NCI-H748 treated with DMSO at 0.1 percent for 48 hours (cell line): Measurements from ENCODE around the gene HABP4.

Experiments
- DNase-seq: peaks from one replicate; lab custom pipeline; 2025; lab: John Stamatoyannopoulos, UW

The HABP4 gene

GRCh38 chr9:96476591-96476990 lies 26.6 kb downstream of the HABP4 start:
- no peak for DNase-seq

DNA sequence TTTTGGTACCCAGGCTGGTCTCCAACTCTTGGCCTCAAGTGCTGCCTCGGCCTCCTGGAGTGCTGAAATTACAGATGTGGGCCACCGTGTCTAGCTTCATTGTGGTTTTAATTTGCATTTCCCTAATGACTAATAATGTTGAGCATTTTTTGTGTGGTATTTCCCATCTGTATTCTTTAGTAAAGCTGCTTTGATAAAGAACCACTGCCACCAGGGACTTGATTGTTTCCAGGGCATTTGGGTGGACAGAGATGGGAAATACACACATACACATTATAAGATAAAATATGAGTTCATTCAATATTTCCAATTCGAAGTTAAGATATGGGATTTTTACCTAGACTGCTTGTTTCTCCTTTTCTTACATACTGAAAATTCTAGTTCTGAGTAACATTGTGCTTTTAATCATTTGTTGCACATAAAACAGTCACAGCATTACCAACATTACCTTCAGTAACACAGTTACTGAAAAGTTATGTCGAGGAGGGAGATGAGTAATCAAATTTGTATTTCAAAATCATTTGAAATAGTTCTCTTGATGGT lies 28.9 kb downstream of the HABP4 start:
- no peak for DNase-seq

- DNase-seq: no peak
Measured at GRCh38 chr9:96480736-96481135, 30.8 kb downstream of the HABP4 start.

DNA sequence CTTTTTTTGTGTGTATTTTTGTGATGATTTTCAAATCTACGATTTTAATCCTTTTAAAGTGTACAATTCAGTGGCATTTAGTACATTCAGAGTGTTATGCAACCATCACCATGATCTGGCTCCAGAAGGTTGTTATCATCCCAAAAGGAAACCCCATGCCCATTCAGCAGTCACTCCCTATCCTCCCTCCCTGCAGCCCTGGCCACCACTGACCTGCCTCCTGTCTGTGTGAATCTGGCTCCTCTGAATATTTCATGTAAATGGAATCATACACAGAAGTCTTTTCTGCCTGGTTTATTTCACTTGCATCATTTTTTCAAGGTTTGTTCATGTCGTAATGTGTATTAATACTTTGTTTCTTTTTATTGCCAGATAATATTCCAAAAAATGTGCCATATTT lies 32.5 kb downstream of the HABP4 start:
- DNase-seq: no peak

DNA sequence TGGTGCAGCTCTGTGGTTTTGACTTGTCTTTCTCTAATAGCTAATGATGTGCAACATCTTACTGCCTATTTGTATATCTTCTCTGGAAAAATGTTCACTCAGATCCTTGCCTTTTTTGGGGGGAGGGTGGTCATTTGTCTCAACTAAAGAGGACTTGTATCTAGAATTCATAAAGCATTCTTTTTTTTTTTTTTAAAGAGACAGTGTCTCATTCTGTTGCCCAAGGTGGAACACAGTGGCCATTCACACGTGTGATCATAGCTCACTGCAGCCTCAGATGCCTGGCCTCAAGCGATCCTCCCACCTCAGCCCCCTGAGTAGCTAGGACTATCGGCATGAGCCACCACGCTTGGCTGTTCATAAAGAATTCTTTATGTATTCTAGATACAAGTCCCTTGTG lies 33.2 kb downstream of the HABP4 start:
- no peak for DNase-seq

DNA sequence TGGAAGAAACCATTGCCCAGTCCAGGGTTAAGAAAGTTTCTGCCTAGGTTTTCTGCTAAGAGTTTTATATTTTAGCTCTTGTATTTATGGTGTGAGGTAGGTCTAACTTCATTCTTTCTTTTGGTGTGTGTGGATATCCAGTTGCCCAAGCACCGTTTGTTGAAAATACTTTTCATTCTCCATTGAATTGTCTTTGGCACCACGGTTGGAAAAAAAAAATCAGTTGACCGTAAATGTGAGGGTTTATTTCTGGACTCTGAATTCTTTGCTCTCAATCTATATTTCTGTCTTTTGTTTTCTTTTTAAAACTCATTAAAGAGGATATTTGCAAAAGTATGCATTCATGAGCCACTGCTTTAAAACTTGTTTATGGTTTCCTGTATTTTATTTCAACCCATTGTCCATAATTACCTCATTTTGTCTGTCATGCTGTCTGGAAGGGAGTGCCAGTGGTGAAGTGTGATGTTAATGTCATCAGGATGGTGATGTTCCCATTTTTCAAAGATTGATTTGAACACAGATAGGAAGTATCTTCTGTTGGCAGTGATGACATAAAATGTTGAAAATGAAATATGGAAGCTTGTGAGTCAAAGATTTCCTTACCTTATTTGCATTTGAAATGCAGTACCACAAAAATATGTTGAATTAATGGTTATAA lies 33.9 kb downstream of the HABP4 start:
- no peak for DNase-seq

DNA sequence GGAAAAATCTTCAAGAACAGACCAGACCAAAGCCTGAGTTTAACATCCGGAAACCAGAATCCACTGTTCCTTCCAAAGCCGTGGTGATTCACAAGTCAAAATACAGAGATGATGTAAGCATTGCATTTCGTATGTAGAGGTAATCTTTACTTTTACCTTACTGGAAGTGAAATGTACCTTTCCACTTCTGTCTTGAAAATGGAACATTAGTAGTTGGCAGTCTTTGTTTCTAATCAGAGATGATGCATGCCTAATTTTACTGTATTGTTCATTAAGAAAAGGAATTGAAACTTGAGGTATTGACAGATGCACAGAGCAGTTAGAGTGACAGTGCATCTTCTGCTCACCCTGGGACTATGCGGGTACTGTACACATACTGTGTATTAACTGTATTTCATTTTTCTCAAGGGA lies 34.6 kb downstream of the HABP4 start:
- no peak for DNase-seq

DNA sequence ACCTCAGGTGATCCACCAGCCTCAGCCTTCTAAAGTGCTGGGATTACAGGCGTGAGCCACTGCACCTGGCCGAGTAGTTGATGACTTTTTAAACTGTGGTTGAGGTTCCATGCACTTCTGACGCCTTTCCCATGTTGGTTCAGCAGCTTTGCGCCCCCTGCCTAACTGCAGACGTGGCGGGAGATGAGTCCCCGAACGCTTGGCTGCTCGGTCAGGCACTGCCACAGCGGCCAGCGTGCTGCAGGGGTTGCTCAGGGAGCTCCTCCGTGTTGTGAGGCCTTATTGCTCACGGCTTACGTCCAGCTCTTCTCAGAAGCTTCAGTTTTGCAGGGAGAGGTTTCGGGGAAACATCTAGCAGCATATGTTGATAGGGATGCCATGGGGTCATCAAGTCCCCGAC lies 35.3 kb downstream of the HABP4 start:
- DNase-seq: no peak

DNA sequence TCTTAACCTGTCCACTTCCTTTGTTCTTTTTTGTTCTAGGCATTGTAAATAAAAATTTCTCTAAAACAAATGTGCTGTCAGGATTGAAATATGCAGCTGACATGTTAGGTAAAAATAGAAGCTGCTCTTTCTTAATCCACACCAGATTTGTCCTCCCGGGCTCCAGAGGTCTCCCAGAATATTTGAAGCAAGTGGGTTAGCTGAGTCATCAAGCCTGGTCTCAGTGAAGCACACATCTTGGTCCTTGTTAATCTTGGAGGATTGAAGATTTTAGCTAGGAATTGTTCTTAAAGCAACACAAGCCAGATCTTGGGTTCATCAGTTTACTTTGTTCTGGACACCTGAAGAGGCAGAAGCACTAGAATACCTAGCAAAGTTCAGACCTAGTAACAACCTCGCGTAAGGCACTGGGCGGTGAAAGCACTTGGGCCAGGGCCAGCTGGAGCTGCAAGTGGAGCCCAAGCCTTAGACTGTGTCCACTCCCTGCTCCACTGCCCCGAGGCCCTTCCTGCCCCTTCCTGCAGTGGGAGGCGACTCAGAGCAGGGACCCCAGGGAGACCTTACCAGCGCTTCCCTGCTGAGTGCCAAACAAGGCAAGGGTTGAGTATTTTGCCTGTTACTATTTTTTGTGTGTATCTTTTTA lies 36.5 kb downstream of the HABP4 start:
- DNase-seq: no peak

- no peak for DNase-seq
Measured at GRCh38 chr9:96487029-96487396, 37.0 kb downstream of the HABP4 start.

- DNase-seq: no peak
Measured at GRCh38 chr9:96487949-96488348, 38.0 kb downstream of the HABP4 start.

- DNase-seq: no peak
Measured at GRCh38 chr9:96489482-96489979, 39.6 kb downstream of the HABP4 start.

GRCh38 chr9:96490534-96491078 lies 40.6 kb downstream of the HABP4 start:
- no peak for DNase-seq

GRCh38 chr9:96491079-96491879 lies 41.3 kb downstream of the HABP4 start:
- no peak for DNase-seq

DNA sequence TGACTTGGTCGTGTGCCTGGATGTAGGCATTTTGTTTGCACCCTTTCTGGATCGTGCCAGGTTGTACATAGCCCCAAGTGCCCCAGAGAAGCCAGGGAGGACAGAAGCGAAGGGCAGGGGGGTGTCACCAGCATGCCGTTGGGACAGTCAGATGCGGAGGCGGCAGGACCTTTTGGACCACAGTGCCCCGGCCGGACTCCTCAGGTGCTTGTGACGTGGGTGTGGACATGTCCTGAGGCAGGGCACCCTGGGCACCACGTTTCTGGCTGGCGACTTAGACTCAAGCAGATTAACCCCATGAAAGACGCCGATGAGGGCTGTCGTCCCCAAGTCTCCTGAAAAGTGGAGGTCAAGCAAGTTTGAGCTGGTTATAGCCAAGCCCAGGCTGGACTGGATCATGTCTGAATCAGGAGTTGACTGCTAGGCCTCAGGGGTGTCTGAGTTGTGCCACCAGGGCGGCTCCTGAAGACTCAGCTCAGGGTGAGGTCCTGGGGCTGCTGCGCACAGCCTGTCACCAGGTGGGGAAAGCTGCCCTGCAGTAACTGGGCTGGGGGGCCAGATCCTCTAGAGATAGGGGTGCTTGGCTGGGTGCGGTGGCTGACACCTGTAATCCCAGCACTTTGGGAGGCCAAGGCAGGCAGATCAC lies 42.0 kb downstream of the HABP4 start:
- no peak for DNase-seq

DNA sequence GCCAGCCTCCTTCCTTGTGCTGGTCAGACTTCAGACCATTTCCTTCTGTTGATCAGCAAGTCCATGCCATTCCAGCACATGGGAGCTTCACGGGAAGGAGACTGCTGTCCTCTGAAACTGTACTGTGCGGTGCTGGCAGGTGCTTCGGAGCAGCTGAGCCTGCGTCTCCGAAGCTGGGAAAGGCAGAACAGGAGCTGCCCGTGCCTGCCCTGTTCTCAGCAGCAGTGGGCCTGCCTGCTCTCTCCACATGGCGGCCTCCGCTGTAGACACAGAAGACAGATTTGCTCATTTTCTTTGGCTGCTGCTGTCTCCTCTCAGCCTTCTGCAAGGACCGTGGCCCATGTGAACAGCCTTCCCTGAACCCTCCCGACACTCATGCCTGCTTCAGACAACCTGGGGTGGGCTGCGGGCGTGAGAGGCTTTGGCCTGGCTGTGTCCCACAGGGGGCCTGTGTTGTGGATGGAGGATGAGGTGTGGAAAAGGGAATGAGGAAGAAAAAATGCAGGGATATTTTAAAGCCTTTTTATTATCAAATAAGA lies 43.1 kb downstream of the HABP4 start:
- no peak for DNase-seq

- DNase-seq: no peak
Measured at GRCh38 chr9:96493757-96494156, 43.8 kb downstream of the HABP4 start.

- DNase-seq: no peak
Measured at GRCh38 chr9:96494215-96494800, 44.3 kb downstream of the HABP4 start.

GRCh38 chr9:96495341-96495740 lies 45.4 kb downstream of the HABP4 start:
- no peak for DNase-seq

GRCh38 chr9:96496368-96497116 lies 46.6 kb downstream of the HABP4 start:
- no peak for DNase-seq

DNA sequence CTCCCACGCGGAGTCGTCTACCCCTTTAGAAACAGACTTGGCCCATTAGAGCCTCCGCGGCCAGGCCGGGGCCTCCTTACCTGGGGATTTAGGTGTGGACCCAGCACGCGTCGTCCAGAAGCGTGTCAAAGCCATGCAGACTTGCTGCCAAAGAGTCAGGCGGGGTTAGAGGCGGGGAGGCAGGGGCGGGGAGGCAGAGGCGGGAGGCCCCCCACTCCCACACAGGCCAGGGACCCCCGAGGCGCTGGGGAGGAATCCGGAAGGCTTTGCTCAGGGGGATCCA lies 47.1 kb downstream of the HABP4 start:
- DNase-seq: no peak
